Mesodermal cell (in vitro differentiated cells): ENCODE results near the gene MYOM1.

ENCODE experiments used
- H3K27ac ChIP-seq: 2 replicates; pipeline ENCODE4 v1.7.0; 2013; ENCODE audit warnings: mild to moderate bottlenecking, low read depth, low read length, moderate library complexity; ENCODE audit not compliant: severe bottlenecking
- H3K36me3 ChIP-seq: 2 replicates; pipeline ENCODE4 v1.7.1; 2013; ENCODE audit warnings: mild to moderate bottlenecking, low read length, moderate library complexity; ENCODE audit not compliant: control insufficient read depth, insufficient read depth
- H3K4me1 ChIP-seq: one replicate; pipeline ENCODE4 v1.7.1; 2013; ENCODE audit warnings: mild to moderate bottlenecking, low read length; ENCODE audit not compliant: insufficient read depth, control insufficient read depth, poor library complexity, severe bottlenecking
- H3K4me3 ChIP-seq: 2 replicates; pipeline ENCODE4 v1.7.0; 2013; ENCODE audit warnings: low read length, control low read depth, mild to moderate bottlenecking; ENCODE audit not compliant: insufficient read depth, poor library complexity, severe bottlenecking; ENCODE audit errors: extremely low read depth
- H3K9me3 ChIP-seq: 2 replicates; pipeline ENCODE4 v1.7.1; 2013; ENCODE audit warnings: mild to moderate bottlenecking, low read length, moderate library complexity; ENCODE audit not compliant: control insufficient read depth
- WGBS, 2 experiments: methylation state at CpG; one replicate each; pipeline ENCODE4 v1.1.5; 2013; ENCODE audit warnings: missing lambda C conversion rate in 2 of 2; ENCODE audit not compliant: insufficient coverage in 2 of 2; 5-methylcytosine and 5-hydroxymethylcytosine counted together

MYOM1 gene

DNA sequence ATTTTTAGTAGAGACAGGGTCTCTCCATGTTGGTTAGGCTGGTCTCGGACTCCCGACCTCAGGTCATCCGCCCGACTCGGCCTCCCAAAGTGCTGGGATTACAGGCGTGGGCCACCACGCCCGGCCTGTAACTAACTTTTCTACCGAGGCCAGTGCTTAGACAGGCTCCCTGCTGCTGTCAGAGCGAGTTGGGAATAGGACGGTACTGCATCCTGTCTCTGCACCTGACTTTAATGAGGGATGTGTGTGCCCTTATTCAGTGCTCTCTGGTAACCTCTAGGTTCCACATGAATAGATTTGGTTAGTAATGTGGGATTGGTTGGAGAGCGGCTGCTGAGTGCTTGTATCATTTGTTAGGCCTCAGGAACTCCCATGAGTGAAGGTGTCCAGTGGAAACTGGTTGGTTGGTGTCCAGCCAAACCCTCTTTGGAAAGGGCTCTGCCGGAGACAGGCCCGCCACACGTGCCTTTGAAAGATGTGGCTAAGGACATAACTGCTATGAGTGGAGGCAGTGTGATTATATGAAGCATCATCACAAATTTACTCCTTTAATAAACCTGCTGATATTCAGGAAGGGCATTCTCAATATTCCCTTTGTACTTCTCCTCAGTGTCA, 36.6 kb downstream of the MYOM1 start:
- Histone ChIP-seq H3K27ac (no peak overlapping the region), H3K36me3 (no peaks in the 10 kb centered on the region), H3K4me3 (no peak overlapping the region), H3K9me3 (no peaks in the 10 kb centered on the region), H3K4me1 (peaks cover 11% of the 10 kb centered on the region)
- 94 to 97% methylated on average over 12 of the region's 15 CpGs for WGBS, 2 experiments

GRCh38 chr18:3180325-3180724, 39.4 kb downstream of the MYOM1 start:
- H3K9me3 ChIP-seq = no peaks in the 10 kb centered on the region
- H3K27ac ChIP-seq = peak overlapping the region; percentile 47
- no peaks in the 10 kb centered on the region for H3K36me3 ChIP-seq
- peaks cover 11% of the 10 kb centered on the region for H3K4me1 ChIP-seq
- no peak overlapping the region for H3K4me3 ChIP-seq
- 67% methylated on average over 2 of the region's 2 CpGs; no CpG with 5 or more reads in 1 of the 2 experiments for WGBS, 2 experiments

GRCh38 chr18:3179430-3180089, 40.2 kb downstream of the MYOM1 start:
- H3K4me1 ChIP-seq = peaks cover 11% of the 10 kb centered on the region
- H3K9me3 ChIP-seq = no peaks in the 10 kb centered on the region
- no peak overlapping the region for H3K4me3 ChIP-seq
- H3K36me3 ChIP-seq = no peaks in the 10 kb centered on the region
- H3K27ac ChIP-seq = no peak overlapping the region
- WGBS, 2 experiments = 83 to 90% methylated on average over 5 to 6 of the region's 10 CpGs

GRCh38 chr18:3177902-3178687, 41.7 kb downstream of the MYOM1 start:
- 92 to 93% methylated on average over 12 to 14 of the region's 15 CpGs for WGBS, 2 experiments
- H3K4me1 ChIP-seq = peaks cover 11% of the 10 kb centered on the region
- H3K9me3 ChIP-seq = no peaks in the 10 kb centered on the region
- no peak overlapping the region for H3K4me3 ChIP-seq
- no peak overlapping the region for H3K27ac ChIP-seq
- no peaks in the 10 kb centered on the region for H3K36me3 ChIP-seq

DNA sequence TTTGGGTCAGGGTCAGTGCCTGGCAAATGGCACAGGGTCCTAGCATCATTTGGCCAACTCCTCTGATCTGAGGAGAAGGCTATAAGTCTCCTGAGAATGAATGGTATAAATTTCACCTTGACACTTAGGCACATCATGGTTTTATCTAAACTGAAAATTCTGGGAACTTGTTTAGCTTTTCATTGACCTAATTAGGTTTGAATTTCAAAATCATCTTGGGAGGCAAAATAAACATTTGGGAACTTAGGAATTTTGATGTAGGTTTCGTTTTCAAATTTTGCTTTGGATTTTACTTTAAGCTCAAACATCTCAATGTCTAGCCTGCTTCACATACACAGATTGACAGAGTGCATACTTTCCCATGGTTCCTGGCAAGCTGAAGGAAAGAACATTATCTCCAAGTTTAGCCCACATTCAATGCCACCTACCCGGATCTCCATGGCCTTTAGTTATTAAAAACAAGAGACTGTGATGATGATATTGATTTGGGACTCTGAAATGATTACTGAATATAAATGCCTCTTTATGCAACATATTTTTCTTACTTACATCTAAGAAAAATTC, 44.5 kb downstream of the MYOM1 start:
- Histone ChIP-seq H3K27ac (no peak overlapping the region), H3K4me1 (peaks cover 8% of the 10 kb centered on the region), H3K4me3 (no peak overlapping the region), H3K9me3 (no peaks in the 10 kb centered on the region), H3K36me3 (no peaks in the 10 kb centered on the region)
- WGBS, 2 experiments = 60% methylated on average over 1 of the region's 2 CpGs; no CpG with 5 or more reads in 1 of the 2 experiments

DNA sequence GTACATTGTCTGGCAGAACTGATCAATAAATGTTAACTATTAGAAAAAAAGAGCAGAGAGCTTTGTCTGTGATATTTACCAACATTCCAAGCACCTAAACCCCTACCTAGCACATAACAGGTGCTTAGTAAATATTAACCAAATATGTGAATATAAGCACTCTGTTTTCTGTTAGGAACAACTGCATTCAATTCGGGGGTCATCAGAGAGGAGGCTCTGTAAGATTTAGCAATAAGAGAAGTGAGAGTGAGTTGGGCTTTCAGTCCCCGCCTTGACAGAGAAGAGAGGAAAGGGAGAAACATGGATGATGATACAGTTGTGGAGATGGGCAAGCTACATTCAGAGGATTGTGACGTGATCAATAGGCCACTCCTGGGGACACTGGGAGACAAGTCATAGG, 47.7 kb downstream of the MYOM1 start:
- H3K27ac ChIP-seq = no peak overlapping the region
- no peaks in the 10 kb centered on the region for H3K4me1 ChIP-seq
- H3K9me3 ChIP-seq = no peaks in the 10 kb centered on the region
- 67 to 73% methylated on average over 2 to 3 of the region's 3 CpGs for WGBS, 2 experiments
- H3K4me3 ChIP-seq = no peak overlapping the region
- no peaks in the 10 kb centered on the region for H3K36me3 ChIP-seq

GRCh38 chr18:3171631-3172030, 48.1 kb downstream of the MYOM1 start:
- Histone ChIP-seq H3K4me3 (no peak overlapping the region), H3K36me3 (no peaks in the 10 kb centered on the region), H3K4me1 (no peaks in the 10 kb centered on the region), H3K9me3 (no peaks in the 10 kb centered on the region), H3K27ac (no peak overlapping the region)
- WGBS, 2 experiments = 40 to 100% methylated on average over 1 of the region's 4 CpGs

- H3K4me1 ChIP-seq = no peaks in the 10 kb centered on the region
- H3K9me3 ChIP-seq = no peaks in the 10 kb centered on the region
- H3K27ac ChIP-seq = no peak overlapping the region
- no peaks in the 10 kb centered on the region for H3K36me3 ChIP-seq
- 92 to 95% methylated on average over 3 of the region's 6 CpGs for WGBS, 2 experiments
- no peak overlapping the region for H3K4me3 ChIP-seq
Measured at GRCh38 chr18:3170441-3171161, 49.2 kb downstream of the MYOM1 start.

GRCh38 chr18:3164381-3164780, 55.4 kb downstream of the MYOM1 start:
- no peaks in the 10 kb centered on the region for H3K9me3 ChIP-seq
- no peaks in the 10 kb centered on the region for H3K4me1 ChIP-seq
- no peak overlapping the region for H3K4me3 ChIP-seq
- WGBS, 2 experiments = 80% methylated on average over 1 of the region's 4 CpGs; no CpG with 5 or more reads in 1 of the 2 experiments
- H3K36me3 ChIP-seq = no peaks in the 10 kb centered on the region
- no peak overlapping the region for H3K27ac ChIP-seq

GRCh38 chr18:3163968-3164367, 55.8 kb downstream of the MYOM1 start:
- H3K4me3 ChIP-seq = no peak overlapping the region
- H3K27ac ChIP-seq = no peak overlapping the region
- H3K36me3 ChIP-seq = no peaks in the 10 kb centered on the region
- H3K4me1 ChIP-seq = no peaks in the 10 kb centered on the region
- H3K9me3 ChIP-seq = no peaks in the 10 kb centered on the region
- WGBS, 2 experiments = no CpG with 5 or more reads among the region's 5 CpGs
